ENCODE results near the gene ZIC1. TPM values are rescaled to one million over a fixed set of nuclear protein-coding genes. Genes with fewer than 3 reads are reported as not detected.

The ZIC1 gene
- total RNA-seq, 1 donor: not detected

DNA sequence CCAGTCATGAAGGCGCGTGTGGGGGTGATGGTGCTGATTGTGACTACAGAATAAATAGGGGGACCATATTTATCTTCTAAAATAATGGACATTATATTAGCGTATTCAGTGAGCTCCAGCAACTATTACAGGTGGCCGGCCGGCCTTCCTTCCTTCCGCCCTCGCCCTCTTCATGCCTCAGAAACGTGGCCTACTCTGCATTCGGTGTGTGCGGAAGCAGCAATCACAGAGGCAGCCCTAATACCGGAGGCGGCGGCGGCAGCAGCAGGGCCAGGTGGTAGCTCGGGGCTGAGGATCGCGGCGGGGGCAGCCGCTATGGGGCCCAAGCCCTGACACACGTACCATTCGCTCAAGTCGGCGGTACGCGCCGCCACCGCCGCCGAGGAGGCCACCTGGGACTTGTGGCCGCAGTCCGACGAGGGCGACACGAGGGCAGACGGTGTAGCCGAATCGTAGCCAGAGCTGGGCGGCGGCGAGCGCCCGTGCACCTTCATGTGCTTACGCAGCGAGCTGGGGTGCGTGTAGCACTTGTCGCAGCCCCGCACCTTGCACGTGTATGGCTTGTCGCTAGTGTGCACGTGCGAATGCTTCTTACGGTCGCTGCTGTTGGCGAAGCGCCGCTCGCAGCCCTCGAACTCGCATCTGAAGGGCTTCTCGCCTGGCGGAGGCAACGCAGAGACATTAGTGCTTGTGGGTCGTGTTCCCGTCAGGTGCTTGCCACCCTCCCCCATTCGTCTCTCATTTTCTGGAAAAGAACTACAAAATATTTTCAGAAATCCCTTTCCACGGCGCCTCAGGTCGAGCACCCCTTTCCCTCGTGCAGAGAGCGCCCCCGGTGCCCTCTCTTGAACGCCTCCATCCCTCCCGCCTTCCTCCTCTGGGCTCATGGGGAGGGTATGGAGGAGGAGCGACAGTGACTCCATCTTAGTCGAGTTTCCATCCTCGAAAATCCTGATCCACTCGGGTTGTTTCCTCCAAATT lies 18.3 kb upstream of the ZIC1 start:
- no peak overlapping the region for H3K4me3 ChIP-seq (ENCODE audit: low read depth, low read length)
- no peak for DNase-seq (ENCODE audit: low read depth)
- TF ChIP-seq, protein P1, sequence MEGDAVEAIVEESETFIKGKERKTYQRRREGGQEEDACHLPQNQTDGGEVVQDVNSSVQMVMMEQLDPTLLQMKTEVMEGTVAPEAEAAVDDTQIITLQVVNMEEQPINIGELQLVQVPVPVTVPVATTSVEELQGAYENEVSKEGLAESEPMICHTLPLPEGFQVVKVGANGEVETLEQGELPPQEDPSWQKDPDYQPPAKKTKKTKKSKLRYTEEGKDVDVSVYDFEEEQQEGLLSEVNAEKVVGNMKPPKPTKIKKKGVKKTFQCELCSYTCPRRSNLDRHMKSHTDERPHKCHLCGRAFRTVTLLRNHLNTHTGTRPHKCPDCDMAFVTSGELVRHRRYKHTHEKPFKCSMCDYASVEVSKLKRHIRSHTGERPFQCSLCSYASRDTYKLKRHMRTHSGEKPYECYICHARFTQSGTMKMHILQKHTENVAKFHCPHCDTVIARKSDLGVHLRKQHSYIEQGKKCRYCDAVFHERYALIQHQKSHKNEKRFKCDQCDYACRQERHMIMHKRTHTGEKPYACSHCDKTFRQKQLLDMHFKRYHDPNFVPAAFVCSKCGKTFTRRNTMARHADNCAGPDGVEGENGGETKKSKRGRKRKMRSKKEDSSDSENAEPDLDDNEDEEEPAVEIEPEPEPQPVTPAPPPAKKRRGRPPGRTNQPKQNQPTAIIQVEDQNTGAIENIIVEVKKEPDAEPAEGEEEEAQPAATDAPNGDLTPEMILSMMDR (IDR thresholded peaks at IDR 0.05; ENCODE audit: insufficient read depth, low read depth, low read length): no peak

DNA sequence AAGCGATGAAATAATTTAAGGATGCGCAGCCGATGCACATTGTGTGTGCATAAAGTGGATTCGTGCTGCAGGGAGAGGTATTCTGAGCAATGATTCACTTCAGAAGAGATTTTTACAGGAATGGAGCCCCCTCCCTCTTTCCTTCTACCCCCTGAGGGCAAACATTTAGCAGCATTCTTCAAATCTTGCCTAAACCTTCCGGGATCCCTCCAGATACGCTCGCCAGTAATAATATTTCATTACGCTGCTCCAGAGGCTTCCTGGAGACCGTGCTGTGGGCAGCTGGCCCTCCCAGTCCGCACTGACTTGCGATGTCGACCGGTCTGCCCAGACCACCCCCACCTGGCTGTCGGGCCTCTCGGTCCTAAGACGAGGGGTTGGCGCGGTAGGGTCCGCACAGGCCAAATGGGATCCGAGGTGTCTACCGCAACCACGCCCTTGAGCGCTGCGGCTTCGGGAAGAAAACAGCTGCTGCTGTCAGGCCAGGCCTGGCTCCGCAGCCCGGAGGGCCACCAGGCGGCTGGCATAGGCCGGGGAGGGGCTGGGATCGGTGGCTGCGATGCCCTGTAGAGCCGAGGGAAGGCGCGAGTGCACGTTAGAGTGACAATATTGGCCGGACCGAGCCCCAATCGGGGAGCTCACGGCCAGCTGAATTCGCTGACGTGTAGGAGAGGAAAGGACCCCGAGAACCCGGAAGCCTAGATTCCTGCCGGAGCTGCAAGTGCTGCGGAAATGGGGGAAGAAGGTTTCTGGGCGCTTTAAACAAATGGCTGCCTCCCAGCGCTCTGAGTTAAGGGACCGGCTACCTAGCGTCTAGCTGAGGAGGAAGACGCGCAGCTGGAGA lies 17.2 kb upstream of the ZIC1 start:
- DNase-seq (ENCODE audit: low read depth): no peak
- H3K4me3 ChIP-seq (ENCODE audit: low read depth, low read length): no peak overlapping the region
- TF ChIP-seq, protein P1 (IDR thresholded peaks at IDR 0.05; ENCODE audit: insufficient read depth, low read depth, low read length): no peak

DNA sequence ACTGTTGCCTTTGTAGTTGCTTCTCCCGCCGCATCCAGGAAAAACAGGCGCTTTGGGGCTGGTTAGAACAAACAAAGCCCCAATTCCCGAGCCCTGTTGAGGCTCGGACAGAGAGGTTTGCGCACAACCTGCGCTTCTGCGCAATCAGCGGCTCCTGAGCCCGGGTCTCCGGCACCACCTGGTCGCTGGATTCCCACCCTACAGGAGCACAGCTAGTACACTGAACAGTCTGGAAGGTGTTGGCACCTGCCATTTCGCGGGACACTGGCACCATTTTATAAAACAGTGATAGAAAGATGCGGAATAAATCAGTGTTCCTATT lies 16.6 kb upstream of the ZIC1 start:
- TF ChIP-seq, protein P1 (IDR thresholded peaks at IDR 0.05; ENCODE audit: insufficient read depth, low read depth, low read length): no peak
- no peak overlapping the region for H3K4me3 ChIP-seq (ENCODE audit: low read depth, low read length)
- DNase-seq (ENCODE audit: low read depth): no peak

DNA sequence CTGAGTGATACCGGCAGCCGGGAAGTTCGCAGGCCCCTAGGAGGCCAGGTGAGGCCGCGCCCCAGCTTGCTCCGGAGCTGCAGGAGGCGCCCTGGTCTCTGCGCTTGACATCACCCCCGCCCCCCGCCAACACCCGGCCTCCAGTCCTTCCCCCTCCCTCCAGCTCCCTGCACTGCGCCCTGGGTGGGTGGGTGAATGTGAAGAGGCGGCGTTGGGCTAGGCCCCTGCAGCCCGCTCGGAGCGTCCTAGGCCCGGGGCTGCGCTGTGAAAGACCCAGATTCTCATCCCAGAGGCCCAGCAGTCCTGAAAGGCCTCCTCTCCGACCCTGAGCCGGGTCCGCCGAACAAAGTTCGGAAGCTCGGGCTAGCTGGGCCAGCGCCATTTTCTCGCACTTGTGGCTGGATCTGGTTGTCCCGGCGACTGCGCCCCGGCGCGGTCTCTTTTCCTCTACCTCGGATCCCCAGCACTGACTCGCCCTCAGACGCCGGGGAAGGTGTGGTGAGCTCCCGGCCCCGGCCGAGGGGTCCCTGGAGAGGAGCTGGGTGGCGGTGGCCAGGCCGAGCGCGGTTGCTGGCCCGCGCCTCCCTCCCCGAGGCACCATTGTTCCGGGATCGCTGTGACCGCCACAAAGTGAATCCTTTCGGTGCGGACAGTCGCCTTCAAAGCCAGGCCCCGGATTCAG lies 15.8 kb upstream of the ZIC1 start:
- DNase-seq (ENCODE audit: low read depth): no peak
- TF ChIP-seq, protein P1 (IDR thresholded peaks at IDR 0.05; ENCODE audit: insufficient read depth, low read depth, low read length): no peak

DNA sequence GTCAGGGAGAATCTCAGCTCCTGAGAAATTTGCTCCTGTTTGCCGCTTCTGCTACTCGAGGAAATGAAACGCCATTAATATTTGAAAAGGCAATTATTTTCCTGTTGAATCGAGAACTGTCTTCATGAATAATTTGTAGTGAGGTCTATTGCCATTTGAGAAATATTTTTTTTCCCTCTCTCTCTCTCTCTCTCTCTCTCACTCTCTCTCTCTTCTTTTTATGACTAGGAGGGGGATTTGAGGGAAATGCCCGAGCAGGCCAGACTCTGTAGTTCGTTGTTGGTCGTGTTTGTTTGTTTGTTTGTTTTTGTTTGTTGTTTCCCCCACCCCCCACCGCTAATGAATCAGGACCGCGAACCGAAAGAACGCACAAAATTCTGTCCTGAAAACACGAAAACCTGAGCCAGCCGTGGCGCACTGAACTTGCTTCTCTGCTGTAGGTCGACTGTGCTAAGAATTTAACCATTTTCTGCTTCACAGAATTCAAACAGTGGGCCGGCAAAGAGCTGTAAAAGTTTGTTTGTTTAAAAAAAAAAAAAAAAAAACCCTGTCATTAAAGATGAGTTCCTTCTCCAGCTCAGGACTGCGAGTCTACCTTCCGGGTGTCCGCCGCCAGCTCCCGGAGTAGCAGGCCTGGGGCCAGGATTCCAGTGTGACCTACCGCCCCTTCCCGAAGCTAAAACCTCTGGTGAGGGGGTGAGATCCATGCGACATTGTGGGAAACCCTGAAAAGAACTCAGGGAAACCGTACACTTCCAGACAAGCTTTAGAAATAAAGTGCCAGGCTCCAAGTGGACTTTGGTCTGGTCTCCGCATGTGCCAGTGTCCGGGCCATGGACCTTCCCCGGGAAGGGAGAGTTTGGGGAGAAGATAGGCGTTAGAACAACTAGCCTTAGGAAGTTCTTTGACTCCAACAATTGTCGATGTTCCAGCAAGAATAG lies 15.0 kb upstream of the ZIC1 start:
- H3K4me3 ChIP-seq (ENCODE audit: low read depth, low read length): no peak overlapping the region
- DNase-seq (ENCODE audit: low read depth): no peak
- TF ChIP-seq, protein P1 (IDR thresholded peaks at IDR 0.05; ENCODE audit: insufficient read depth, low read depth, low read length): no peak

More for the DNA sequence above, 15.8 kb upstream of the ZIC1 start:
- no peak overlapping the region for H3K4me3 ChIP-seq (ENCODE audit: low read depth, low read length)

DNA sequence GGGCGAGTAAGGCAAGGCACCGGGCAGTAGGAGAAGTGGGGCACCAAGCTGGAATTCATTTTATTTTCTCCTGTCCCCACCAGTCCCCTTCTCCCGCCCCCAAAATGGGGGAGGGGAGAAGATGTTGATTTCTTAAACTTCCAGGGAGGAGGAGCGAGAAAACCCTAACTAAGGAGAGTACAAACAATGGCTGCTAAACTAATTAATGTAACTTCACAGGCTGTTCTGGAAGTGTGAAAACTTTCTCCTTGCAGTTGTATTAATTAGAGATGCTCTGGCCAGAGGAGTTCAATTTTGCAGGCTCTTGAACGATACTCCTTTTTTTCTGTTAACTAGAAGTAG lies 14.3 kb upstream of the ZIC1 start:
- DNase-seq (ENCODE audit: low read depth): no peak
- TF ChIP-seq, protein P1 (IDR thresholded peaks at IDR 0.05; ENCODE audit: insufficient read depth, low read depth, low read length): no peak
- no peak overlapping the region for H3K4me3 ChIP-seq (ENCODE audit: low read depth, low read length)
